PC-3 (cell line): ENCODE data around the gene ZSWIM7. TPM values are rescaled to one million over a fixed set of nuclear protein-coding genes. Genes with fewer than 3 reads are reported as not detected.

Experiments used
- ATAC-seq: fragments of 200-7000 bp; cut with Tn5 transposase; 2 replicates; pipeline ENCODE4 v1.9.1; 2020; ENCODE audit warnings: mild to moderate bottlenecking, moderate library complexity
- BruUV-seq: library from RNA; stranded (reverse); fragments of 400-500 nt; replicated peaks from 2 replicates; lab custom pipeline; 2021; lab: Mats Ljungman, UMichigan
- CTCF ChIA-PET: fragments of 300-600 bp; sonication (Branson Sonifier 250); formaldehyde crosslinking; loops from one replicate; lab custom pipeline; 2022; ENCODE audit warnings: antibody characterized with exemption; lab: Charles Lee
- POLR2A ChIA-PET: fragments of 300-600 bp; sonication (Branson Sonifier 250); formaldehyde crosslinking; loops from one replicate; lab custom pipeline; 2022; ENCODE audit warnings: antibody characterized with exemption; ENCODE audit not compliant: unreplicated experiment; lab: Charles Lee
- DNase-seq: peaks from one replicate; pipeline ENCODE4 v3.0.0-alpha.2; 2015
- H2AFZ ChIP-seq: fragments of 300-600 bp; sonication (generic); 2 replicates; pipeline ENCODE4 v1.6.0; 2016; ENCODE audit warnings: antibody characterized with exemption, low read length
- H3F3A ChIP-seq: fragments of 300-600 bp; sonication (generic); one replicate; pipeline ENCODE4 v1.6.0; 2017; ENCODE audit warnings: antibody characterized with exemption, low read length, control low read depth, mild to moderate bottlenecking; ENCODE audit not compliant: unreplicated experiment
- H3K27ac ChIP-seq: fragments of 300-600 bp; sonication (generic); 2 replicates; pipeline ENCODE4 v1.5.1; 2016; ENCODE audit warnings: mild to moderate bottlenecking, low read length
- H3K27me3 ChIP-seq: fragments of 300-600 bp; sonication (generic); 2 replicates; pipeline ENCODE4 v1.6.1; 2016; ENCODE audit warnings: low read length, mixed read lengths
- H3K36me3 ChIP-seq: fragments of 300-600 bp; sonication (generic); 2 replicates; pipeline ENCODE4 v1.6.1; 2016; ENCODE audit warnings: low read depth, mixed run types, low read length, mixed read lengths
- H3K4me1 ChIP-seq: fragments of 300-600 bp; sonication (generic); 2 replicates; pipeline ENCODE4 v1.5.1; 2016; ENCODE audit warnings: low read length; ENCODE audit not compliant: insufficient read depth
- H3K4me2 ChIP-seq: fragments of 300-600 bp; sonication (generic); 2 replicates; pipeline ENCODE4 v1.6.0; 2016; ENCODE audit warnings: low read length
- H3K4me3 ChIP-seq: fragments of 300-600 bp; sonication (generic); 2 replicates; pipeline ENCODE4 v1.5.1; 2016; ENCODE audit warnings: mild to moderate bottlenecking, low read length, mixed read lengths
- H3K79me2 ChIP-seq: fragments of 300-600 bp; sonication (generic); 2 replicates; pipeline ENCODE4 v1.6.1; 2017; ENCODE audit warnings: low read length, mixed read lengths
- H3K9ac ChIP-seq: fragments of 300-600 bp; sonication (generic); 2 replicates; pipeline ENCODE4 v1.6.0; 2016; ENCODE audit warnings: mild to moderate bottlenecking, low read length
- H3K9me2 ChIP-seq: fragments of 300-600 bp; sonication (generic); replicated peaks from 2 replicates; pipeline ENCODE4 v1.6.1; 2016; ENCODE audit warnings: mixed run types, low read length, mixed read lengths
- H3K9me3 ChIP-seq: fragments of 300-600 bp; sonication (generic); 2 replicates; pipeline ENCODE4 v1.6.1; 2016; ENCODE audit warnings: low read length, mixed read lengths
- H4K20me1 ChIP-seq: fragments of 300-600 bp; sonication (generic); 2 replicates; pipeline ENCODE4 v1.6.1; 2016; ENCODE audit warnings: low read length, mixed read lengths
- CTCF ChIP-seq: fragments of 300-600 bp; sonication (generic); conservative IDR thresholded peaks from 2 replicates; pipeline ENCODE4 v1.5.1; 2017; ENCODE audit warnings: antibody characterized with exemption, low read depth, mild to moderate bottlenecking, low read length
- EZH2 ChIP-seq: fragments of 300-600 bp; sonication (generic); IDR thresholded peaks from one replicate; pipeline ENCODE4 v1.6.1; 2017; ENCODE audit warnings: antibody characterized with exemption, mild to moderate bottlenecking, low read length; ENCODE audit not compliant: unreplicated experiment
- EZH2phosphoT487 ChIP-seq: fragments of 300-600 bp; sonication (generic); IDR thresholded peaks from 2 replicates; pipeline ENCODE4 v1.6.1; 2018; ENCODE audit warnings: mild to moderate bottlenecking, antibody characterized with exemption, low read length, borderline replicate concordance
- intact Hi-C: fragments of 100-400 bp; cut with micrococcal nuclease; formaldehyde crosslinking; loops from 2 replicates; pipeline ENCODE4 v1.9.0; 2023
- total RNA-seq: library from RNA; depleted of rRNA; stranded (reverse); fragments of >200 nt; gene quantifications from 2 replicates; pipeline ENCODE4 v1.2.3, GENCODE V29; 2014

The ZSWIM7 gene
- total RNA-seq, 1 experiment from 2014 or later: 97.6 TPM

GRCh38 chr17:15951368-15952047 is 48.0 kb downstream of the ZSWIM7 start:
- H3K79me2 ChIP-seq: peaks cover 97% of the 10 kb centered on the region
- peak; percentile 2 for DNase-seq
- no peaks in the 10 kb centered on the region for H3K27me3 ChIP-seq
- H3K9me2 ChIP-seq: no peaks in the 10 kb centered on the region
- peaks cover 16% of the 10 kb centered on the region for H3K36me3 ChIP-seq
- no peak for ATAC-seq
- H3K27ac ChIP-seq: 0 out of 2 replicates have a peak overlapping the region, but pooled peaks have one; percentile 4
- no TSS peak for BruUV-seq
- H3K4me2 ChIP-seq: no peak overlapping the region
- no peaks in the 10 kb centered on the region for H3K9me3 ChIP-seq
- H3K4me1 ChIP-seq: peaks cover 57% of the 10 kb centered on the region
- 0 out of 2 replicates have a peak, but pooled peaks cover 4% of the 10 kb centered on the region for H4K20me1 ChIP-seq
- H2AFZ ChIP-seq: no peak overlapping the region
- no peak overlapping the region for H3K4me3 ChIP-seq
- ChIA-PET CTCF (no interaction called here), POLR2A (no interaction called here)
- H3K9ac ChIP-seq: no peak overlapping the region
- TF ChIP-seq CTCF (no peak), EZH2phosphoT487 (no peak), EZH2 (no peak)
- peaks cover 11% of the 10 kb centered on the region for H3F3A ChIP-seq
- intact Hi-C loops: no loop called here

GRCh38 chr17:15947976-15948752 is 51.3 kb downstream of the ZSWIM7 start:
- Histone ChIP-seq H3K36me3 (peaks cover 12% of the 10 kb centered on the region), H3K9me3 (no peaks in the 10 kb centered on the region), H4K20me1 (0 out of 2 replicates have a peak, but pooled peaks cover 4% of the 10 kb centered on the region), H3K4me1 (peaks cover 49% of the 10 kb centered on the region), H3K9ac (peak overlapping the region; percentile 99), H3K9me2 (no peaks in the 10 kb centered on the region), H3K27ac (peak overlapping the region; percentile 83), H2AFZ (no peak overlapping the region), H3K4me3 (peak overlapping the region; percentile 81), H3F3A (peaks cover 4% of the 10 kb centered on the region), H3K27me3 (no peaks in the 10 kb centered on the region), H3K4me2 (peak overlapping the region; percentile 96), H3K79me2 (peaks cover 81% of the 10 kb centered on the region)
- ChIA-PET CTCF (no interaction called here), POLR2A (no interaction called here)
- ATAC-seq (no peak), DNase-seq (peak; percentile 60)
- intact Hi-C loops: loop anchor here (1.0 to 5.0 kb wide), 3 partner anchors 18 to 121 kb away; no protein-coding TSS in a partner anchor
- TF ChIP-seq EZH2phosphoT487: no peak
- TF ChIP-seq CTCF: no peak
- no peak for TF ChIP-seq EZH2
- BruUV-seq: no TSS peak
